ENCODE measurements around the gene HOXD9. TPM values are rescaled to one million over a fixed set of nuclear protein-coding genes. Genes with fewer than 3 reads are reported as not detected.

Gene HOXD9
- total RNA-seq, 1 experiment from 2014 or later = not detected

- TF ChIP-seq, protein P1, sequence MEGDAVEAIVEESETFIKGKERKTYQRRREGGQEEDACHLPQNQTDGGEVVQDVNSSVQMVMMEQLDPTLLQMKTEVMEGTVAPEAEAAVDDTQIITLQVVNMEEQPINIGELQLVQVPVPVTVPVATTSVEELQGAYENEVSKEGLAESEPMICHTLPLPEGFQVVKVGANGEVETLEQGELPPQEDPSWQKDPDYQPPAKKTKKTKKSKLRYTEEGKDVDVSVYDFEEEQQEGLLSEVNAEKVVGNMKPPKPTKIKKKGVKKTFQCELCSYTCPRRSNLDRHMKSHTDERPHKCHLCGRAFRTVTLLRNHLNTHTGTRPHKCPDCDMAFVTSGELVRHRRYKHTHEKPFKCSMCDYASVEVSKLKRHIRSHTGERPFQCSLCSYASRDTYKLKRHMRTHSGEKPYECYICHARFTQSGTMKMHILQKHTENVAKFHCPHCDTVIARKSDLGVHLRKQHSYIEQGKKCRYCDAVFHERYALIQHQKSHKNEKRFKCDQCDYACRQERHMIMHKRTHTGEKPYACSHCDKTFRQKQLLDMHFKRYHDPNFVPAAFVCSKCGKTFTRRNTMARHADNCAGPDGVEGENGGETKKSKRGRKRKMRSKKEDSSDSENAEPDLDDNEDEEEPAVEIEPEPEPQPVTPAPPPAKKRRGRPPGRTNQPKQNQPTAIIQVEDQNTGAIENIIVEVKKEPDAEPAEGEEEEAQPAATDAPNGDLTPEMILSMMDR (conservative IDR thresholded peaks at IDR 0.05) = no peak
- H4K8ac ChIP-seq (replicated peaks; ENCODE audit: insufficient read length, low read depth, low read length) = no peak overlapping the region
- Mint-ChIP-seq H3K36me3 (ENCODE audit: insufficient read depth in 1 of 3, low read depth in 3 of 3) (no peaks in the 10 kb centered on the region; a peak in 2 of 7 replicates), H3K27ac (no peak overlapping the region), H3K27me3 (ENCODE audit: low read depth) (peaks cover 99% of the 10 kb centered on the region), H3K4me1 (peaks cover 12 to 22% of the 10 kb centered on the region in 2 experiments), H3K9me3 (peaks cover 0 to 17% of the 10 kb centered on the region in 2 experiments; a peak in 4 of 5 replicates), H3K4me3 (peak overlapping the region in 1 of 2 experiments; percentile 44; a peak in 1 of 5 replicates)
- WGBS (ENCODE audit: extremely low coverage, insufficient read length, low lambda C conversion rate) = no CpG with 5 or more reads among the region's 34 CpGs
- no peak overlapping the region for H2BK120ac ChIP-seq (ENCODE audit: low read depth, low read length, poor library complexity, severe bottlenecking)
- H2BK15ac ChIP-seq (ENCODE audit: low read depth, low read length) = no peak overlapping the region
- no peak overlapping the region for H2AFZ ChIP-seq (ENCODE audit: low read length)
- H2BK5ac ChIP-seq (ENCODE audit: insufficient read length, low read length) = no peak overlapping the region
- H3K23me2 ChIP-seq (ENCODE audit: insufficient read length, low read depth, low read length, poor library complexity, severe bottlenecking) = no peaks in the 10 kb centered on the region
- no peaks in the 10 kb centered on the region for H3K79me2 ChIP-seq (ENCODE audit: insufficient read depth, low read length)
- H2AK5ac ChIP-seq (ENCODE audit: insufficient read length, low read length) = no peak overlapping the region
- no peaks in the 10 kb centered on the region for H3K9me3 ChIP-seq (ENCODE audit: control insufficient read depth, low read depth, low read length)
- H4K5ac ChIP-seq (ENCODE audit: insufficient read length, low read depth, low read length) = no peak overlapping the region
- no peaks in the 10 kb centered on the region for H3K4me1 ChIP-seq (ENCODE audit: insufficient read depth, low read length)
- H3T11ph ChIP-seq (ENCODE audit: low read length) = no peak overlapping the region
- H3K27ac ChIP-seq (ENCODE audit: insufficient read length, low read depth, low read length) = no peak overlapping the region
- no peak overlapping the region for H3K4me2 ChIP-seq (ENCODE audit: insufficient read depth, insufficient read length, low read length)
- no peak overlapping the region for H2BK12ac ChIP-seq (ENCODE audit: insufficient read length, low read depth, low read length)
- H4K91ac ChIP-seq (ENCODE audit: insufficient read length, low read depth, low read length) = no peak overlapping the region
- H3K23ac ChIP-seq (ENCODE audit: insufficient read length, low read depth, low read length) = no peak overlapping the region
- no peaks in the 10 kb centered on the region for H3K79me1 ChIP-seq (ENCODE audit: insufficient read depth, low read depth, low read length, poor library complexity, severe bottlenecking)
- H3K18ac ChIP-seq (ENCODE audit: insufficient read length, low read depth, low read length) = no peak overlapping the region
- H4K20me1 ChIP-seq (ENCODE audit: control insufficient read depth, insufficient read depth, insufficient read length) = no peaks in the 10 kb centered on the region
- peaks cover 97% of the 10 kb centered on the region for H3K27me3 ChIP-seq (ENCODE audit: insufficient read depth, low read length)
- no peak overlapping the region for H3K4ac ChIP-seq (ENCODE audit: low read depth, low read length)
- H3K56ac ChIP-seq (ENCODE audit: insufficient read length, low read depth, low read length) = no peak overlapping the region
- H2BK20ac ChIP-seq (ENCODE audit: low read depth, low read length, poor library complexity, severe bottlenecking) = no peak overlapping the region
- no peak overlapping the region for H3K14ac ChIP-seq (ENCODE audit: insufficient read depth, low read length)
- peak; percentile 23 for DNase-seq
- H3K9ac ChIP-seq (ENCODE audit: extremely low read depth, insufficient read length, low read length) = no peak overlapping the region
These were observed 1.8 kb downstream of the HOXD9 start for GRCh38 chr2:176124110-176124946.

Measured in H9 (cell line).